ENCODE measurements around the gene PEX11B.

The PEX11B gene

GRCh38 chr1:145951526-145951925 is 33.0 kb upstream of the PEX11B start:
- Histone ChIP-seq H3K36me3 (replicated peaks; ENCODE audit: insufficient read depth, low read length) (no peaks in the 10 kb centered on the region), H3K4me2 (ENCODE audit: low read depth, low read length) (no peak overlapping the region), H3K4me3 (ENCODE audit: low read length) (no peak overlapping the region), H3K27ac (ENCODE audit: low read length) (no peak overlapping the region), H3K9me2 (replicated peaks; ENCODE audit: insufficient read depth, low read length) (no peaks in the 10 kb centered on the region), H3K9me3 (replicated peaks; ENCODE audit: insufficient read depth, low read length) (no peaks in the 10 kb centered on the region), H3K9ac (ENCODE audit: low read length) (no peak overlapping the region), H3K27me3 (replicated peaks; ENCODE audit: insufficient read depth, low read length) (peaks cover 2% of the 10 kb centered on the region), H3F3A (ENCODE audit: insufficient read depth, low read length) (peaks cover under 1% of the 10 kb centered on the region; the same call in 1 of the 2 replicates), H3K79me2 (ENCODE audit: low read length) (no peaks in the 10 kb centered on the region), H3K4me1 (ENCODE audit: low read length) (peaks cover under 1% of the 10 kb centered on the region; the same call in 1 of the 2 replicates), H4K20me1 (ENCODE audit: insufficient read depth, low read length) (no peaks in the 10 kb centered on the region), H2AFZ (ENCODE audit: low read length) (no peak overlapping the region)
- TF ChIP-seq EZH2phosphoT487 (IDR thresholded peaks at IDR 0.05; ENCODE audit: low read length) (no peak), CTCF (IDR thresholded peaks at IDR 0.05; ENCODE audit: low read length) (no peak), EZH2 (optimal IDR thresholded peaks at IDR 0.05; ENCODE audit: low read depth, low read length) (no peak)
- no peak for DNase-seq

GRCh38 chr1:145949219-145949618 is 30.7 kb upstream of the PEX11B start:
- no peaks in the 10 kb centered on the region for H3K36me3 ChIP-seq (replicated peaks; ENCODE audit: insufficient read depth, low read length)
- no peaks in the 10 kb centered on the region for H3F3A ChIP-seq (ENCODE audit: insufficient read depth, low read length)
- DNase-seq: no peak
- H3K9me2 ChIP-seq (replicated peaks; ENCODE audit: insufficient read depth, low read length): no peaks in the 10 kb centered on the region
- TF ChIP-seq CTCF (IDR thresholded peaks at IDR 0.05; ENCODE audit: low read length) (no peak), EZH2phosphoT487 (IDR thresholded peaks at IDR 0.05; ENCODE audit: low read length) (no peak), EZH2 (optimal IDR thresholded peaks at IDR 0.05; ENCODE audit: low read depth, low read length) (no peak)
- H3K79me2 ChIP-seq (ENCODE audit: low read length): no peaks in the 10 kb centered on the region
- H3K27me3 ChIP-seq (replicated peaks; ENCODE audit: insufficient read depth, low read length): no peaks in the 10 kb centered on the region
- no peaks in the 10 kb centered on the region for H4K20me1 ChIP-seq (ENCODE audit: insufficient read depth, low read length)
- no peak overlapping the region for H3K27ac ChIP-seq (ENCODE audit: low read length)
- no peak overlapping the region for H3K4me3 ChIP-seq (ENCODE audit: low read length)
- H3K4me1 ChIP-seq (ENCODE audit: low read length): no peaks in the 10 kb centered on the region
- H2AFZ ChIP-seq (ENCODE audit: low read length): no peak overlapping the region
- H3K9me3 ChIP-seq (replicated peaks; ENCODE audit: insufficient read depth, low read length): no peaks in the 10 kb centered on the region
- no peak overlapping the region for H3K4me2 ChIP-seq (ENCODE audit: low read depth, low read length)
- no peak overlapping the region for H3K9ac ChIP-seq (ENCODE audit: low read length)

GRCh38 chr1:145947551-145947950 is 29.0 kb upstream of the PEX11B start:
- no peaks in the 10 kb centered on the region for H3K4me1 ChIP-seq (ENCODE audit: low read length)
- no peaks in the 10 kb centered on the region for H3K9me3 ChIP-seq (replicated peaks; ENCODE audit: insufficient read depth, low read length)
- H3K9ac ChIP-seq (ENCODE audit: low read length): no peak overlapping the region
- no peak overlapping the region for H3K27ac ChIP-seq (ENCODE audit: low read length)
- H3K9me2 ChIP-seq (replicated peaks; ENCODE audit: insufficient read depth, low read length): no peaks in the 10 kb centered on the region
- no peaks in the 10 kb centered on the region for H3K27me3 ChIP-seq (replicated peaks; ENCODE audit: insufficient read depth, low read length)
- H3K79me2 ChIP-seq (ENCODE audit: low read length): no peaks in the 10 kb centered on the region
- no peak for DNase-seq
- no peak overlapping the region for H2AFZ ChIP-seq (ENCODE audit: low read length)
- no peak for TF ChIP-seq EZH2 (optimal IDR thresholded peaks at IDR 0.05; ENCODE audit: low read depth, low read length)
- TF ChIP-seq EZH2phosphoT487 (IDR thresholded peaks at IDR 0.05; ENCODE audit: low read length): no peak
- TF ChIP-seq CTCF (IDR thresholded peaks at IDR 0.05; ENCODE audit: low read length): no peak
- H3K4me3 ChIP-seq (ENCODE audit: low read length): no peak overlapping the region
- no peak overlapping the region for H3K4me2 ChIP-seq (ENCODE audit: low read depth, low read length)
- no peaks in the 10 kb centered on the region for H4K20me1 ChIP-seq (ENCODE audit: insufficient read depth, low read length)
- H3K36me3 ChIP-seq (replicated peaks; ENCODE audit: insufficient read depth, low read length): no peaks in the 10 kb centered on the region
- H3F3A ChIP-seq (ENCODE audit: insufficient read depth, low read length): no peaks in the 10 kb centered on the region

Data from MM.1S (cell line).